Suppressor macrophage treated with lipopolysaccharide for 4 hours (primary cell): ENCODE data around the gene TMEM40.
"Not testable (repeated sequence)": the region's sequence is repeated elsewhere in the genome, so short reads cannot be mapped to it uniquely, and the experiment has no call there.

Source experiments
- DNase-seq: peaks from one replicate; pipeline ENCODE4 v3.0.0-alpha.2; 2020

Gene TMEM40

DNA sequence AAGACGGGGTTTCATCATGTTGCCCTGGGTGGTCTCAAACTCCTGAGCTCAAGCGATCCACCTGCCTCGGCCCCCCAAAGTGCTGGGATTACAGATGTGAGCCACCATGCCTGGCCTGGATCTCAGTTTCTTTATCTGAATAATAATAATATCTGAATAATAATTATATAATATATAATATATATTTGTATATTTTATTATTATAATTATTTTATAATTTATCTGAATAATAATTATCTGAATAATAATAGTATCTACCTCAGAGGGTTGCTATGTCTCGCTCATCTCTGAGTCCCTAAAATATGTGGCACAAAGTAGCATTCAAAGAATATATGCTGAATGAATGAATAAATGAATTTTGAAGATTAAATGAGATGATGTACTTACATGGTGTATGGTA, 44.8 kb downstream of the TMEM40 start:
- DNase-seq = no peak

DNA sequence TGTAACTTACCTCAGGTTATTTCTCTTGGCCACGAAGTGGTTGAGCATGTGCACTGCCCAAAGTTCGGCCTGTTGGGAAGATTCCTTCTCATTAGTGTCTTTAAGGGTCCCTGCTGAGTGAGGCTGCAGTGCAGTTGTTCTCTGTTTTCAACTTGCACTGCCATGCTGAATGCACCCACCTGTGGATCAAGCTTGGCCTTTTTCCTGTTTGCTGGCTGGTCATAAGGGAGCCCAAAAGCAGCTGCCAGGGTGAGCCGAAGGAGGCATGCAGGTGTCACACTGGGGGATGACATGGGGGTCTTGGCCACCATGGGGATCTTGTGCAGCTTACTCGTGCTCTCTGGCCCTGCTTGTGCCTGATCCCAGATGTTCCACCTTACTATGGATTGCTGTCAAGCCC, 49.0 kb downstream of the TMEM40 start:
- DNase-seq = no peak

DNA sequence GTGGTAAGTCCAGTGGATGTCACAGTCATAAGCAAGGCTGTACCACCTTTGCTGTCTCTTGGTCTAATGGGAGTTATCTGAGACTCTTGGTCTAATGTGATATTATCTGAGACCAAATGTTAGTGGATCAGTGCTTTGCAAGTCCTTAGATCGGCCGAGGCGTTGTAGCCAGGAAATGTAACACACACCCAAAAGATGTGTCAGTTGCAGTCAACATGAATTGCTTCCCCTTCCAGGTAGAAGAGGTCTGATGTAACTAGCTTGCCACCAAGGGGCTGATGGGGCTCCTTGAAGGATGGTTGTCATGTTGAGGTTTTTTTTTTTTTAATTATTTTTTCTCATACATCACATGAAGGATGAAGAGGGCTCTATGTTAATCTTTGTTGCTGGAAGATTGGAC, 49.7 kb downstream of the TMEM40 start:
- DNase-seq = no peak

DNA sequence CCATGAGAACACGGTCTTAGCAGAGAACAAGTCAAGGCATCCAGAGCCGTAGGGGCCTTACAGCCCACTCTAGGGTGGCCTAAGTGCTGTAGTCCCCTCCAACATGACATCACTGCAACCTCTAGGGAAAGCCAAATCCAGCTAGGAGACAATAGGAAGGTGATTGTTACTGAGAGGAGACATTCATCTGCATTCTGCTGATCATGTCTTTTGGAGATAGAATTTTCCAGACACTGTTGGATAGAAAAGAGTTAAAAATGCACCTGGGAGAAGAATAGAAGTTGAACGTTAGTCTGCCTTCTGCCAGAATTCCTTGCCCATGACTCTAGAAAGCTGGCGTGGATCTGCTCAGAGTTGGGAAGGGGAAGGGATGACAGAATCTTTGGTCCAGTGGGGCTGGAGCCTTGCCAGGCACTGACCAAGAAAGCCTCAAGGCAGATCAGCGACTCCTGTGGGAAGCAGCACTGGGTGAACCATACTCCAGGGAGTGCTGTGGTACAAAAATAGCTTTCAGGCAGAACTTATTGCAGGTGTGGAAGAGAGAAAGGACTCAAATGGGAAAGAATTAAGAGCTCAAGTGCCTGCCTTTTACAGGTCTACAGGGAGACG, 50.4 kb downstream of the TMEM40 start:
- DNase-seq = no peak

DNA sequence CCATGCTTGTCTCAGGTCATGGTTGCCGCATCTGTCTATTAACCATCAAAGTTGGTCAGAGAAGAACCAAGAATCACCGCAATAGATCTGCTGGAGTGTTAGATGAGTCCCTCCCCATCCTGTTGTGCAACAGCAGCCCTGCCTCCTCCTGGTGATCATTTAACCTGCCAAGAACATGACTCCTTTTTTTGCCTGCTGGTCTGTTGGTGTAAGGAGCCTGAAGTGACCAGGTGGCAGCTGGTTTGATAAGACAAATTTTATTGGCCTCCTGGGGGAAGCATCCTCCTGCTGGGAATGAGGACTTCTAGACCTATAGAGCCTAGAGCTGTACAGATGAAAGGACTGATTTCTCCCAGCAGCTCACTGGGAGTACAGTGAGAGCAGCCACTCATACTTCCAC, 51.6 kb downstream of the TMEM40 start:
- no peak for DNase-seq

DNA sequence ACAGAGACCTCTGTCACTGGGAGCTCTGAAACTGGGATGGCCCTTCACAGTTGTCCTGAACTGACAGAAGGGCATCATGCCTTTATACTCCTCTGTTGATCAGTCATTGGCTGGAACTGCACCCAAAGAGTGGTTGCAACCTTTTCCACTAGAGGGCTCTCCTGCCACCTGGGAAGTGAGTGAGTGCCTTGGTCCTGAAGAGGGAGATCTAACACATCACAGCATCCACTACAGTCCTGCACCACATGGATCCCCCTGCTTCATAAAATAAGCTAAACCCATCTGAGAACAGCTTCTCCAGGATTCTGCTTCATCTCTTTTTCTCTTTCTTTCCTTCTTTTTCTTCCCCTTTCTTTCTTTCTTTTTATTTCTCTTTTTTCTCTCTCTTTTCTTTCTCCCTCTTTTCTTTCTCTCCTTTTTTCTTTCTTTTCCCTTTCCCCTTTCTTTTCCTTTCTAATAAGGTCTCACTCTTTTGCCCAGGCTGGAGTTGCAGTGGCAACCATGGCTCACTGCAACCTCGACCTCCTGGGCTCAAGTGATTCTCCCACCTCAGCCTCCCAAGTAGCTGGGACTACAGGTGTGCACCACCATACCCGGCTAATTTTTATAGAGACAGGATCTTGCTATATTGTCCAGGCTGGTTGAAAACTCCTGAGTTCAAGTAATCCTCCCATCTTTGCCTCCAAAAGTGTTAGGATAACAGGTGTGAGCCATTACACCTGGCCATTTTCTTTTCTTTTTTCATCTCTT, 52.4 kb downstream of the TMEM40 start:
- peak; percentile 82 for DNase-seq

DNA sequence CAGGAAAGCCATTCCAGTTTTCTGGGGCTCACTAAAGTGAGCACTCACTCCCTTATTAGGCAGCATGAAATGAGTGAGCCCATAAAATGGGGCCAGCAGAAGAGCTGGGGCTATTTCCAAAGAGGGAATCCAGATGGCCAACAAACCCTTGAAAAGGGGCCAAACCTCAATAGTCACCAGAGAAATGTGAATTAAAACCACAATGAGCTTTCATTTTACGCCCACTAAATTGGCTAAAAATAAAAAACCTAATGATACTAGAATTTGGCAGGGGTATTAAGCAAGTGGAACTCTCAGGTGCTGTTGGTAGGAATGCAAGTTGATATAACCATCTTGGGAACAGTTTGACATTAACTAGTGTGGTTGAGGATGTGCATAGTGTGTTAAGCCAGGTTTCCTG, 53.1 kb downstream of the TMEM40 start:
- DNase-seq = no peak

DNA sequence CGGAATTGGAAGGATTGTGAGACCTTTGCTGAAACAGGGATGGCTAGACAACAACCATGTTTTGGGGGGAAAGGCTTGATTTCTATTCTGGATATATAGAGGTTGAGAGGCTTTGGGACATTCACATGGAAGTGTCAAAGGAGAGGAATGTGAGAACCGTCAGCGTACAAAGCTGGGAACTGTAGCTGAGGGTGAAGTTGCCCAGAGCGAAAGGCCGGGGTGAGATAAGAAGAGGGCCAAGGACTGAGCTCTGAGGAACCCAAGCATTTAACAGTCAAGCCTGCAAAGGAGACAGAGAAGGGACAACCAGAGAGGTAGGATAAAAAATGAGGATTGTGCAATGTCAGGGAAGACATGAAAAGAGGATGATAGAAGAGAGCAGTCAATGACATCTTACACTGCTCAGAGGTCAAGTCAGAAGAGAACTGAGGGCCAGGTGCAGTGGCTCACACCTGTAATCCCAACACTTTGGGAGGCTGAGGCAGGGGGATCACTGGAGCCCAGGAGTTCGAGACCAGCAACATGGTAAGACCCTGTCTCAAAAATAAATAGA, 53.6 kb downstream of the TMEM40 start:
- DNase-seq = no peak

DNA sequence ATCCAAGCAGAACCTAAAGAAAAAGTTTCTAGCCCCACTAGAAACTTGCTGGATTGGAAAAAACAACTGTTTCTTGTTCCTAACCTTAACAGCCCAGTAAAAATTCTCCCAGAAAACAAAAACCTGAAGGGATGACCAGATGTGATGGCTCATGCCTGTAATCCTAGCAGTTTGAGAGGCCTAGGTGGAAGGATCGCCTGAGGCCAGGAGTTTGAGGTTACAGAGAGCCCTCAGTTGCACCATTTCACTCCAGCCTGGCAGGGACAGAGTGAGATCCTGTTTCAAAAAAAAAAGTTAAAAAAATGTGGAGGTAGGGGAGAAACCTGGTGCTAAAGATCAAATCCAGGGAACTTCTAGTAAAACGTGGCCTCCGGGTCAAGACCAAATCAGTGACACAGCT, 56.6 kb downstream of the TMEM40 start:
- DNase-seq = no peak

DNA sequence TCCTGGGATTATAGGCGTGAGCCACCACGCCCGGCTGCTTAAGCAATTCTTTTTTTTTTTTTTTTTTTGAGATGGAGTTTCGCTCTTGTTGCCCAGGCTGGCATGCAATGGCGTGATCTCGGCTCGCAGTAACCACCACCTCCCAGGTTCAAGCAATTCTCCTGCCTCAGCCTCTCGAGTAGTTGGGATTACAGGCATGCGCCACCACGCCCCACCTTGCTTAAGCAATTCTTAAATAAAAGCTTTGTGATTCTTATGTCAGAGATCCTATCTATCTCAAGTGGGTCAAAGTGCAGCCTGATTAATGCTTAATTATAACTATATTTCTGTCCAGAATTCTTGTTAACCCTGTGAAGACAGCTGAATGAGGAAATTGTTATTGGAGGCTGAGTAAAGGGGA, 57.5 kb downstream of the TMEM40 start:
- not testable (repeated sequence) for DNase-seq

DNA sequence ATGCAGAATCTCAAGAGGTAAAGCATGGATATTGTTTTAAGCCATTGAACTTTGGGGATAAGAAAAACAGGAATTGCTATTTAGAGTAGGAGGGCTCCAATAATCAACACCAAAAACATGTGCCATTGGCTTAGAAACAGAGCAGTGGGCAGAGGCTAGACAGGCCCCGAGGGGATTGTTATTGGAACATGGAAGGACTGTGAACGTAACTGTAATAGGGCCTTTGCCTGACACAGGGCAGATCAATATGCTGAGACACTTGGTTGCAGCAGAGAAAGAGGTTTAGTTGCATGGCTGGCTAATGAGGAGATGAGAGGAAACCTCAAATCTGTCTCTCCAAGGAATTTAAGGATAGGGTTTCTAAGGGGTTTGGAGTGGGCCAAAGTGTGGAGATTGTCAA, 58.3 kb downstream of the TMEM40 start:
- no peak for DNase-seq

DNA sequence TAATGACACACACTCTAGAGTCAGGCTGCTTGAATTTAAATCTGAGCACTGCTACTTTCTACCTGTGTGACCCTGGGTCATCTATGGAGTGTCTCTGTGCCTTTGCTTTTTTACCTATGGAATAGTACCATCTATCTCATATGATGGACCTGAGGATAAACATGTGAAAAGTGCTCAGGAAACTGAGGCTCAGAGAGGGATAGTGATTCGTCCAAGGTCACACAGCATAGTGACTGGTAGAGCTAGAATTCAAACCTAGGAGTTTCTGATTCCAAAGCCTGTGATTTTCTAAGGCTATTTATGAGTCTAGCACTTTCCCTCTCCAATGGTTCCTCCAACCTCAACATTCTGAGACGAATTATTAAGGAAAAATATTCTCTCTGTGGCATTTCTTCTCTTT, 63.1 kb downstream of the TMEM40 start:
- DNase-seq = no peak

DNA sequence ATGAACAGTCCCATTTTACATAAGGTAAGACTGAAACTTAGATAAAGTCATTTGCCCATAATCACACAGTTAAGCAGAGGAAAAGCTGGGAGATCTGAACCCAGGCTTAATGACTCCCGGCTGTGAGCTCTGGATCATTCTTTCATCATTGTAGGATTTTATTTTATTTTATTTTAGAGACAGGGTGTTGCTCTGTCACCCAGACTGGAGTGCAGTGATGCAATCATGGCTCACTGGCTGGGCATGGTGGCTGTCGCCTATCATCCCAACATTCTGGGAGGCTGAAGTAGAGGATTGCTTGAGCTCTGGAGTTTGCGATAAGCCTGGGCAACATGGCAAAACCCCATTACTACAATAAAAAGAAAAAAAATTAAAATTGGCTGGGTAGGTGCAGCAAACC, 63.9 kb downstream of the TMEM40 start:
- DNase-seq = no peak

DNA sequence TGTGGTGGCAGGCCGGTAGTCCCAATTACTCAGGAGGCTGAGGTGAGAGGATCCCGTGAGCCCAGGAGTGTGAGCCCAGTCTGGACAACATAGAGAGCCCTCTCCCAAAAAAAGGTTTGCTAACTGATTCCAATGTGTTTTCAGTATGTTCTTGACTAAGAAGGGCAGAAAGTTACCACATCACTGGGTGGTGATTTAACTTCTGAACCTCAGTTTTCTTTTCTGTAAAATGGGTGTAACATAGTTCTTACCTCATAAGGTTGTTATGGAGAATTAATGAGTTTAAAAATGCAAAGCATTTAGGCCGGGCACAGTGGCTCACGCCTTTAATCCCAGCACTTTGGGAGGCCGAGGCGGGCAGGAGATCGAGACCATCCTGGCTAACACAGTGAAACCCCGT, 66.6 kb downstream of the TMEM40 start:
- no peak for DNase-seq

DNA sequence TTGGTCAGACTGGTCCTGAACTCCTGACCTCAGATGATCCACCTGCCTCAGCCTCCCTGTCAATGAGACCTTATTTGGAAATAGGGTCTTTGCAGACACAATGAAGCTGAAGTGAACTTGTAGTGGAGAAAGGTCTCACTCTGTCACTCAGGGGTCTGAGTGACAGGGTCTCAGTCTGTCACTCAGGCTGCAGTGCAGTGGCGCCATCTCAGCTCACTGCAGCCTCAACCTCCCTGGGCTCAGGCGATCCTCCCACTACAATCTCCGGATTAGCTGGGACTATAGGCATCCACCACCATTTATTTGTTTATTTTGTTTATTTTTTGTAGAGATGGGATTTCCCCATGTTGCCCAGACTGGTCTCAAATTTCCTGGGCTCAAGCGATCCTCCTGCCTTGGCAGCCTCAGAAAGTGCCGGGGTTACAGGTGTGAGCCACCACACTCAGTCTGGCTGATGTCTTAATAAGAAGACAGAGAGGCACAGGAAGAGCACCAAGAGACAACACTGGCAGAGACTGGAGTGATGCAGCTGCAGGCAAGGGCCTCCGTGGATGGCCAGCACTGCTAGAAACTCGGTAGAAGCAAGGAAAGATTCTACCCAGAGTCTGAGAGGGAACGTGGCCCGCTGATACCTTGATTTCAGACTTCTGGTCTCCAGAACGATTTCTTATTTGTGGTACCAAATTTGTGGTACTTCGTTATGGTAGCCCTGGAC, 68.9 kb downstream of the TMEM40 start:
- no peak for DNase-seq

DNA sequence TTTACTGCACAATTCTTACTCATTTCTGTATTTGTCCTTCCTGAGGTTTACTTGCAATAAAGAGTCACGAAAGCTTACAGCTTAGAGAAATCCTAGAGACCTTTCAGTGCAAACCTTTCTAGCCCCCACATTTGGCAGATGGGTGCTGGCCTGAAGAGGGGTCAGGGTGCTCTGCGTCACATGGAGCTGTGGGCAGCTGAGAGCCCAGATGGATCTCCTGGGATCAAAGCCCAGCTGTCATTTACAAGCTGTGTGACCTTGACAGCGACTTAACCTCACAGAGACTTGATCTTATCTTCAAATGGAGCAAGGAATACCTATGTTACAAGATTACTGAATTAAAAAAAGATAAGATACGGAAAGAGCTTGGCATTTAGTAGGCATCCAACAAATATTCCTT, 71.1 kb downstream of the TMEM40 start:
- no peak for DNase-seq

DNA sequence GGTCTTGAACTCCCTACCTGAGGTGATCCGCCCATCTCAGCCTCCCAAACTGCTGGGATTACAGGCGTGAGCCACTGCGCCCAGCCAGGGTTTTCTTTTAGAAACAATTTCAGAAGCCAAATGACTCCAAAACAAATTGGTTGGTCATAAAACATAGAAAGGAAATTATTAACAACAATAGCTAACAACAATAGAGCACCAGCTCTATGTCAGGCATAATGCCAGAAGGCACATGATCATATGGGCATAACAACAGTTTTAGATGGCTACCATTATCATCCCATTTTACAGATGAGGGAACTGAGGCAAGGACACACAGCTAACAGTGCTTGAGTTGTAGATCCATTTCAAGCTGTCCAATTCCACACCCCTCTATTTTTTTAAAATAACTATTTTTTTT, 73.0 kb downstream of the TMEM40 start:
- no peak for DNase-seq
